HepG2 (cell line): ENCODE data around the gene CA11. TPM values are rescaled to one million over a fixed set of nuclear protein-coding genes. Genes with fewer than 3 reads are reported as not detected.

Source experiments
- ATF2 ChIP-seq: sonication (generic); formaldehyde crosslinking; IDR thresholded peaks from 2 replicates; pipeline ENCODE4 v1.4.0; 2020; ENCODE audit warnings: missing genetic modification reagents
- CC2D1A ChIP-seq: sonication (generic); formaldehyde crosslinking; IDR thresholded peaks from 2 replicates; pipeline ENCODE4 v1.8.1; 2023; ENCODE audit warnings: mild to moderate bottlenecking, missing genetic modification reagents
- CHCHD3 ChIP-seq: sonication (generic); formaldehyde crosslinking; IDR thresholded peaks from 2 replicates; pipeline ENCODE4 v1.8.0; 2022; ENCODE audit warnings: mild to moderate bottlenecking, missing genetic modification reagents, moderate library complexity
- ELF3 ChIP-seq: IDR thresholded peaks from 2 replicates; pipeline ENCODE4 v1.6.1; 2016; ENCODE audit warnings: missing genetic modification reagents, missing compliant biosample characterization
- HOXA5 ChIP-seq: sonication (generic); formaldehyde crosslinking; IDR thresholded peaks from 2 replicates; pipeline ENCODE4 v1.4.0; 2020; ENCODE audit warnings: missing genetic modification reagents
- KDM1A ChIP-seq: IDR thresholded peaks from 2 replicates; pipeline ENCODE4 v1.6.1; 2016; ENCODE audit warnings: missing compliant biosample characterization
- NAIF1 ChIP-seq: sonication (generic); formaldehyde crosslinking; IDR thresholded peaks from 2 replicates; pipeline ENCODE4 v1.5.0; 2020; ENCODE audit warnings: mild to moderate bottlenecking, missing genetic modification reagents, borderline replicate concordance
- NFIC ChIP-seq: IDR thresholded peaks from 2 replicates; pipeline ENCODE4 v1.6.1; 2012; ENCODE audit warnings: mild to moderate bottlenecking, low read length, inconsistent platforms
- NR2F2 ChIP-seq: IDR thresholded peaks from 2 replicates; pipeline ENCODE4 v1.6.1; 2012; ENCODE audit warnings: low read depth, inconsistent platforms, borderline replicate concordance
- POGZ ChIP-seq: sonication (generic); formaldehyde crosslinking; IDR thresholded peaks from 2 replicates; pipeline ENCODE4 v1.4.0; 2020; ENCODE audit warnings: mild to moderate bottlenecking, missing genetic modification reagents
- POLR2AphosphoS5 ChIP-seq: IDR thresholded peaks from 2 replicates; pipeline ENCODE4 v1.6.1; 2012; ENCODE audit warnings: low read depth, low read length
- REL ChIP-seq: sonication (generic); formaldehyde crosslinking; conservative IDR thresholded peaks from 2 replicates; pipeline ENCODE4 v1.8.0; 2022; ENCODE audit warnings: mild to moderate bottlenecking, missing genetic modification reagents, moderate library complexity
- SPEN ChIP-seq: sonication (generic); formaldehyde crosslinking; IDR thresholded peaks from 2 replicates; pipeline ENCODE4 v1.5.1; 2020; ENCODE audit warnings: low read depth, mild to moderate bottlenecking, missing genetic modification reagents
- TOPORS ChIP-seq: sonication (generic); formaldehyde crosslinking; IDR thresholded peaks from 2 replicates; pipeline ENCODE4 v1.8.0; 2023; ENCODE audit warnings: mild to moderate bottlenecking, missing genetic modification reagents
- TSC22D2 ChIP-seq: sonication (generic); formaldehyde crosslinking; IDR thresholded peaks from 2 replicates; pipeline ENCODE4 v1.5.1; 2020; ENCODE audit warnings: missing genetic modification reagents, mild to moderate bottlenecking, borderline replicate concordance
- ZBTB10 ChIP-seq: sonication (generic); formaldehyde crosslinking; IDR thresholded peaks from 2 replicates; pipeline ENCODE4 v1.4.0; 2020; ENCODE audit warnings: missing genetic modification reagents, borderline replicate concordance
- ZFP91 ChIP-seq: sonication (generic); formaldehyde crosslinking; IDR thresholded peaks from 2 replicates; pipeline ENCODE4 v1.9.0; 2022; ENCODE audit warnings: missing genetic modification reagents, mild to moderate bottlenecking, borderline replicate concordance
- ZNF326 ChIP-seq: sonication (generic); formaldehyde crosslinking; IDR thresholded peaks from 2 replicates; pipeline ENCODE4 v1.4.0; 2020; ENCODE audit warnings: missing genetic modification reagents, borderline replicate concordance
- ZNF460 ChIP-seq: sonication (generic); formaldehyde crosslinking; IDR thresholded peaks from 2 replicates; pipeline ENCODE4 v1.5.1; 2020; ENCODE audit warnings: missing genetic modification reagents, mild to moderate bottlenecking, borderline replicate concordance
- ZNF614 ChIP-seq: IDR thresholded peaks from 2 replicates; pipeline ENCODE4 v1.6.1; 2018; ENCODE audit warnings: missing biosample characterization, missing genetic modification reagents, inconsistent platforms, borderline replicate concordance
- ZNF619 ChIP-seq: sonication (generic); formaldehyde crosslinking; IDR thresholded peaks from 2 replicates; pipeline ENCODE4 v1.4.0; 2020; ENCODE audit warnings: mild to moderate bottlenecking, missing genetic modification reagents
- polyA plus RNA-seq, 8 experiments: library from polyadenylated mRNA; depleted of rRNA in 3 of 8; stranded (reverse) in 7 of 8; unstranded in 1 of 8; fragments of >200 nt; fragmentation: Illumina TruSeq in 4 of 8; extraction: Trizol in 4 of 8; gene quantifications; 2 replicates each; pipeline versions ENCODE4 v1.2.1 to v1.2.3, GENCODE V29; 2011 to 2016; ENCODE audit warnings: low read depth in 4 of 8, missing spikeins in 1 of 8, mixed read lengths in 1 of 8; ENCODE audit not compliant: insufficient read depth in 1 of 8
- total RNA-seq, 5 experiments: library from RNA; depleted of rRNA; stranded (reverse); fragments of >200 nt; fragmentation: Illumina TruSeq; extraction: Trizol; gene quantifications; 2 replicates each; pipeline ENCODE4 v1.2.3, GENCODE V29; 2016; ENCODE audit warnings: low read depth in 1 of 5
- TF ChIP-seq, protein P1 (sequence below): IDR thresholded peaks from 2 replicates; pipeline ENCODE4 v1.6.1; 2016; ENCODE audit warnings: missing compliant biosample characterization, missing genetic modification reagents, borderline replicate concordance
- TF ChIP-seq, protein P2 (sequence below): sonication (generic); formaldehyde crosslinking; IDR thresholded peaks from 2 replicates; pipeline ENCODE4 v1.5.0; 2020; ENCODE audit warnings: missing genetic modification reagents, mild to moderate bottlenecking, borderline replicate concordance

CA11 gene
- total and polyA plus RNA-seq, 2 of the 13 experiments (the other 11 are each of a cell fraction or from before 2014, with no cell fraction given) = 0.41 to 0.58 TPM

- TF ChIP-seq CC2D1A (CRISPR knock-in tag) = no peak
- peak; percentile 94 for TF ChIP-seq REL (CRISPR knock-in tag)
- TF ChIP-seq ZNF619 (CRISPR knock-in tag) = no peak
- TF ChIP-seq ZNF326 (CRISPR knock-in tag) = no peak
- TF ChIP-seq POGZ (CRISPR knock-in tag) = peak; percentile 59
- peak; percentile 100 for TF ChIP-seq ZFP91 (CRISPR knock-in tag)
- no peak for TF ChIP-seq TOPORS
- TF ChIP-seq POLR2AphosphoS5 = no peak; the same call in 1 of the 2 replicates
- TF ChIP-seq, protein P1, sequence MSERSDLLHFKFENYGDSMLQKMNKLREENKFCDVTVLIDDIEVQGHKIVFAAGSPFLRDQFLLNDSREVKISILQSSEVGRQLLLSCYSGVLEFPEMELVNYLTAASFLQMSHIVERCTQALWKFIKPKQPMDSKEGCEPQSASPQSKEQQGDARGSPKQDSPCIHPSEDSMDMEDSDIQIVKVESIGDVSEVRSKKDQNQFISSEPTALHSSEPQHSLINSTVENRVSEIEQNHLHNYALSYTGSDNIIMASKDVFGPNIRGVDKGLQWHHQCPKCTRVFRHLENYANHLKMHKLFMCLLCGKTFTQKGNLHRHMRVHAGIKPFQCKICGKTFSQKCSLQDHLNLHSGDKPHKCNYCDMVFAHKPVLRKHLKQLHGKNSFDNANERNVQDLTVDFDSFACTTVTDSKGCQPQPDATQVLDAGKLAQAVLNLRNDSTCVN (CRISPR knock-in tag) = no peak; the same call in 1 of the 2 replicates
- TF ChIP-seq ZNF460 (CRISPR knock-in tag) = no peak
- peak; percentile 78 for TF ChIP-seq SPEN (CRISPR knock-in tag)
- TF ChIP-seq, protein P2, sequence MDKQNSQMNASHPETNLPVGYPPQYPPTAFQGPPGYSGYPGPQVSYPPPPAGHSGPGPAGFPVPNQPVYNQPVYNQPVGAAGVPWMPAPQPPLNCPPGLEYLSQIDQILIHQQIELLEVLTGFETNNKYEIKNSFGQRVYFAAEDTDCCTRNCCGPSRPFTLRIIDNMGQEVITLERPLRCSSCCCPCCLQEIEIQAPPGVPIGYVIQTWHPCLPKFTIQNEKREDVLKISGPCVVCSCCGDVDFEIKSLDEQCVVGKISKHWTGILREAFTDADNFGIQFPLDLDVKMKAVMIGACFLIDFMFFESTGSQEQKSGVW (CRISPR knock-in tag) = no peak
- no peak for TF ChIP-seq ZBTB10 (CRISPR knock-in tag)
- TF ChIP-seq ELF3 (CRISPR knock-in tag) = no peak; the same call in 1 of the 2 replicates
- peak; percentile 15; the same call in 1 of the 2 replicates for TF ChIP-seq ZNF614 (CRISPR knock-in tag)
- TF ChIP-seq HOXA5 (CRISPR knock-in tag) = 0 out of 2 replicates have a peak, but pooled peaks have one; percentile 52
- no peak for TF ChIP-seq KDM1A (CRISPR knock-in tag)
- TF ChIP-seq CHCHD3 (CRISPR knock-in tag) = peak; percentile 75; the same call in 1 of the 2 replicates
- no peak for TF ChIP-seq NR2F2
- TF ChIP-seq TSC22D2 (CRISPR knock-in tag) = peak; percentile 21; the same call in 1 of the 2 replicates
- TF ChIP-seq NFIC = no peak
- 0 out of 2 replicates have a peak, but pooled peaks have one; percentile 49 for TF ChIP-seq ATF2 (CRISPR knock-in tag)
- TF ChIP-seq NAIF1 = peak; percentile 54; the same call in 1 of the 2 replicates
These were observed 8.5 kb downstream of the CA11 start (continued) for GRCh38 chr19:48637449-48637947.
